MM.1S (cell line): ENCODE results near the gene GUCY1A2.

Experiments used
- DNase-seq: peaks from one replicate; pipeline ENCODE4 v3.0.0-alpha.2; 2015
- H2AFZ ChIP-seq: fragments of 300-600 bp; sonication (generic); 2 replicates; pipeline ENCODE4 v1.6.0; 2016; ENCODE audit warnings: antibody characterized with exemption, low read length
- H3F3A ChIP-seq: fragments of 300-600 bp; sonication (generic); 2 replicates; pipeline ENCODE4 v1.6.1; 2016; ENCODE audit warnings: mild to moderate bottlenecking, antibody characterized with exemption, low read length, moderate library complexity, mixed read lengths; ENCODE audit not compliant: insufficient read depth
- H3K27ac ChIP-seq: fragments of 300-600 bp; sonication (generic); 2 replicates; pipeline ENCODE4 v1.5.1; 2016; ENCODE audit warnings: mild to moderate bottlenecking, low read length
- H3K27me3 ChIP-seq: fragments of 300-600 bp; sonication (generic); replicated peaks from 2 replicates; pipeline ENCODE4 v1.6.0; 2016; ENCODE audit warnings: low read length; ENCODE audit not compliant: insufficient read depth
- H3K36me3 ChIP-seq: fragments of 300-600 bp; sonication (generic); replicated peaks from 2 replicates; pipeline ENCODE4 v1.6.1; 2016; ENCODE audit warnings: mild to moderate bottlenecking, low read length, mixed read lengths; ENCODE audit not compliant: insufficient read depth
- H3K4me1 ChIP-seq: fragments of 300-600 bp; sonication (generic); 2 replicates; pipeline ENCODE4 v1.6.1; 2016; ENCODE audit warnings: low read length, mixed read lengths
- H3K4me2 ChIP-seq: fragments of 300-600 bp; sonication (generic); 2 replicates; pipeline ENCODE4 v1.6.0; 2016; ENCODE audit warnings: low read depth, low read length
- H3K4me3 ChIP-seq: fragments of 300-600 bp; sonication (generic); 2 replicates; pipeline ENCODE4 v1.5.1; 2016; ENCODE audit warnings: low read length, mixed read lengths
- H3K79me2 ChIP-seq: fragments of 300-600 bp; sonication (generic); 2 replicates; pipeline ENCODE4 v1.6.1; 2016; ENCODE audit warnings: mixed run types, low read length, mixed read lengths
- H3K9ac ChIP-seq: fragments of 300-600 bp; sonication (generic); 2 replicates; pipeline ENCODE4 v1.6.1; 2016; ENCODE audit warnings: low read length, mixed read lengths
- H3K9me2 ChIP-seq: fragments of 300-600 bp; sonication (generic); replicated peaks from 2 replicates; pipeline ENCODE4 v1.6.1; 2016; ENCODE audit warnings: mild to moderate bottlenecking, low read length, mixed read lengths; ENCODE audit not compliant: insufficient read depth
- H3K9me3 ChIP-seq: fragments of 300-600 bp; sonication (generic); replicated peaks from 2 replicates; pipeline ENCODE4 v1.6.1; 2016; ENCODE audit warnings: mild to moderate bottlenecking, low read length, mixed read lengths; ENCODE audit not compliant: insufficient read depth
- H4K20me1 ChIP-seq: fragments of 300-600 bp; sonication (generic); 2 replicates; pipeline ENCODE4 v1.6.1; 2016; ENCODE audit warnings: mild to moderate bottlenecking, low read length, moderate library complexity, mixed read lengths; ENCODE audit not compliant: insufficient read depth
- CTCF ChIP-seq: fragments of 300-600 bp; sonication (generic); IDR thresholded peaks from 2 replicates; pipeline ENCODE4 v1.5.1; 2016; ENCODE audit warnings: antibody characterized with exemption, low read length, mixed read lengths
- EZH2 ChIP-seq: fragments of 300-600 bp; sonication (generic); optimal IDR thresholded peaks from 2 replicates; pipeline ENCODE3; 2017; ENCODE audit warnings: low read depth, mild to moderate bottlenecking, antibody characterized with exemption, low read length, mixed read lengths
- EZH2phosphoT487 ChIP-seq: fragments of 300-600 bp; sonication (generic); IDR thresholded peaks from 2 replicates; pipeline ENCODE4 v1.6.1; 2018; ENCODE audit warnings: antibody characterized with exemption, low read length

Gene GUCY1A2

GRCh38 chr11:107017433-107018218 is 650 bp downstream of the GUCY1A2 start:
- TF ChIP-seq EZH2 (no peak), CTCF (peak; percentile 62), EZH2phosphoT487 (no peak)
- H3K36me3 ChIP-seq: no peaks in the 10 kb centered on the region
- peak overlapping the region; percentile 40; the same call in 1 of the 2 replicates for H3K9ac ChIP-seq
- no peaks in the 10 kb centered on the region for H4K20me1 ChIP-seq
- H3K79me2 ChIP-seq: no peaks in the 10 kb centered on the region
- peak overlapping the region; percentile 47 for H3K4me3 ChIP-seq
- no peaks in the 10 kb centered on the region for H3K9me3 ChIP-seq
- no peaks in the 10 kb centered on the region for H3K9me2 ChIP-seq
- peak; percentile 75 for DNase-seq
- no peaks in the 10 kb centered on the region for H3K27me3 ChIP-seq
- H2AFZ ChIP-seq: peak overlapping the region; percentile 75
- H3K27ac ChIP-seq: no peak overlapping the region
- 0 out of 2 replicates have a peak, but pooled peaks cover 3% of the 10 kb centered on the region for H3K4me1 ChIP-seq
- H3F3A ChIP-seq: no peaks in the 10 kb centered on the region
- H3K4me2 ChIP-seq: peak overlapping the region; percentile 88

- H3K4me3 ChIP-seq: peak overlapping the region; percentile 47
- peak overlapping the region; percentile 75 for H2AFZ ChIP-seq
- H3K9me3 ChIP-seq: no peaks in the 10 kb centered on the region
These were observed 1.2 kb downstream of the GUCY1A2 start for GRCh38 chr11:107017104-107017432.

GRCh38 chr11:107014871-107015270 is 3.4 kb downstream of the GUCY1A2 start:
- Histone ChIP-seq H3F3A (no peaks in the 10 kb centered on the region), H3K36me3 (no peaks in the 10 kb centered on the region), H3K9ac (no peak overlapping the region), H3K4me2 (no peak overlapping the region), H3K9me2 (no peaks in the 10 kb centered on the region), H3K27me3 (no peaks in the 10 kb centered on the region), H3K27ac (no peak overlapping the region), H3K9me3 (no peaks in the 10 kb centered on the region), H3K4me3 (no peak overlapping the region), H2AFZ (no peak overlapping the region), H3K79me2 (no peaks in the 10 kb centered on the region), H4K20me1 (no peaks in the 10 kb centered on the region), H3K4me1 (0 out of 2 replicates have a peak, but pooled peaks cover 3% of the 10 kb centered on the region)
- no peak for TF ChIP-seq EZH2
- no peak for TF ChIP-seq EZH2phosphoT487
- no peak for TF ChIP-seq CTCF
- DNase-seq: no peak

More at GRCh38 chr11:107017104-107017432, 1.2 kb downstream of the GUCY1A2 start:
- H3F3A ChIP-seq: no peaks in the 10 kb centered on the region
- no peak overlapping the region for H3K27ac ChIP-seq
- H3K79me2 ChIP-seq: no peaks in the 10 kb centered on the region
- no peaks in the 10 kb centered on the region for H3K27me3 ChIP-seq
- 0 out of 2 replicates have a peak, but pooled peaks cover 3% of the 10 kb centered on the region for H3K4me1 ChIP-seq
- H3K36me3 ChIP-seq: no peaks in the 10 kb centered on the region
- no peak for DNase-seq
- peak overlapping the region; percentile 88 for H3K4me2 ChIP-seq
- no peaks in the 10 kb centered on the region for H4K20me1 ChIP-seq
- no peak for TF ChIP-seq CTCF
- no peak for TF ChIP-seq EZH2phosphoT487
- no peak for TF ChIP-seq EZH2
- peak overlapping the region; percentile 40; the same call in 1 of the 2 replicates for H3K9ac ChIP-seq
- H3K9me2 ChIP-seq: no peaks in the 10 kb centered on the region
